H1 (cell line): ENCODE data around the gene RPL13A. TPM values are rescaled to one million over a fixed set of nuclear protein-coding genes. Genes with fewer than 3 reads are reported as not detected.

Source experiments
- CTCF ChIA-PET: fragments of 300-600 bp; sonication (Branson Sonifier 250); formaldehyde crosslinking; loops from one replicate; lab custom pipeline; 2021; ENCODE audit not compliant: partially characterized antibody; lab: Charles Lee
- POLR2A ChIA-PET: fragments of 300-600 bp; sonication (Branson Sonifier 250); formaldehyde crosslinking; loops from one replicate; lab custom pipeline; 2021; ENCODE audit warnings: inconsistent platforms; ENCODE audit not compliant: partially characterized antibody; lab: Charles Lee
- DNase-seq, 2 experiments: peaks; one replicate each; pipeline versions ENCODE4 v3.0.0 to v3.0.0-alpha.2; 2010 to 2022; ENCODE audit warnings: low spot score in 2 of 2, low read depth in 1 of 2, mixed read lengths in 1 of 2
- FAIRE-seq: peaks from 2 replicates; lab custom pipeline; 2011; peaks lifted over from hg19 to GRCh38; lab: Jason Lieb, UNC
- H2AFZ ChIP-seq: 2 replicates; pipeline ENCODE4 v1.8.1; 2012; ENCODE audit warnings: low read length, inconsistent platforms
- H2AK5ac ChIP-seq: 2 replicates; pipeline ENCODE4 v1.6.1; 2013; ENCODE audit warnings: low read depth, low read length
- H2BK120ac ChIP-seq: replicated peaks from 2 replicates; pipeline ENCODE3; 2013; ENCODE audit warnings: low read depth, low read length, inconsistent platforms
- H2BK12ac ChIP-seq: 2 replicates; pipeline ENCODE4 v1.6.1; 2013; ENCODE audit warnings: low read depth, low read length
- H2BK15ac ChIP-seq: 2 replicates; pipeline ENCODE4 v1.6.1; 2013; ENCODE audit warnings: low read length
- H2BK20ac ChIP-seq: 2 replicates; pipeline ENCODE4 v1.6.1; 2013; ENCODE audit warnings: low read length
- H2BK5ac ChIP-seq: 2 replicates; pipeline ENCODE4 v1.6.1; 2013; ENCODE audit warnings: low read depth, low read length
- H3K14ac ChIP-seq: 2 replicates; pipeline ENCODE4 v1.6.1; 2013; ENCODE audit warnings: inconsistent platforms; ENCODE audit not compliant: insufficient read length
- H3K18ac ChIP-seq: 2 replicates; pipeline ENCODE4 v1.6.1; 2013; ENCODE audit warnings: low read length; ENCODE audit errors: extremely low read depth
- H3K23ac ChIP-seq: 2 replicates; pipeline ENCODE4 v1.6.1; 2013; ENCODE audit warnings: inconsistent platforms; ENCODE audit not compliant: insufficient read length
- H3K23me2 ChIP-seq: 2 replicates; pipeline ENCODE4 v1.6.1; 2013; ENCODE audit warnings: low read depth, low read length
- H3K27ac ChIP-seq: 2 replicates; pipeline ENCODE4 v1.6.1; 2011; ENCODE audit warnings: low read depth, low read length, inconsistent platforms
- H3K27me3 ChIP-seq, 4 experiments: replicated peaks in 1 of 4; 1 replicate in 1 of 4; 2 replicates in 3 of 4; pipeline versions ENCODE4 v1.6.1 to v1.8.1; 2011 to 2013; ENCODE audit warnings: low read length in 3 of 4, mild to moderate bottlenecking in 3 of 4, inconsistent platforms in 2 of 4, mixed read lengths in 2 of 4, moderate library complexity in 1 of 4; ENCODE audit not compliant: control insufficient read depth in 3 of 4, insufficient read depth in 3 of 4; ENCODE audit errors: extremely low read depth in 1 of 4
- H3K36me3 ChIP-seq, 4 experiments: 2 replicates each; pipeline versions ENCODE4 v1.6.1 to v1.8.1; 2011 to 2013; ENCODE audit warnings: mild to moderate bottlenecking in 4 of 4, low read length in 3 of 4, moderate library complexity in 2 of 4, control low read depth in 1 of 4, inconsistent platforms in 1 of 4; ENCODE audit not compliant: insufficient read depth in 4 of 4, control insufficient read depth in 2 of 4
- H3K4ac ChIP-seq: replicated peaks from 2 replicates; pipeline ENCODE3; 2013; ENCODE audit warnings: low read length, low read depth, mixed read lengths, inconsistent platforms; ENCODE audit not compliant: insufficient read length
- H3K4me1 ChIP-seq, 4 experiments: replicated peaks in 1 of 4; 1 replicate in 1 of 4; 2 replicates in 3 of 4; pipeline versions ENCODE4 v1.6.1 to v1.8.1; 2011 to 2013; ENCODE audit warnings: low read length in 3 of 4, inconsistent platforms in 2 of 4, mixed read lengths in 1 of 4; ENCODE audit not compliant: insufficient read depth in 4 of 4, control insufficient read depth in 3 of 4
- H3K4me2 ChIP-seq, 2 experiments: 2 replicates each; pipeline versions ENCODE4 v1.6.1 to v1.8.1; 2011 to 2013; ENCODE audit warnings: low read depth in 2 of 2, low read length in 2 of 2, control low read depth in 1 of 2, inconsistent platforms in 1 of 2, mild to moderate bottlenecking in 1 of 2; ENCODE audit not compliant: insufficient read depth in 1 of 2
- H3K4me3 ChIP-seq, 4 experiments: fragments of 200-600, 300-600 bp in 1 of 4; sonication (generic), shearing (Covaris generic), sonication (Bioruptor Twin) in 1 of 4; 2 replicates each; pipeline versions ENCODE4 v1.5.1 to v1.8.1; 2011 to 2016; ENCODE audit warnings: low read length in 4 of 4, low read depth in 3 of 4, control low read depth in 2 of 4, inconsistent platforms in 2 of 4, mild to moderate bottlenecking in 2 of 4, mixed read lengths in 1 of 4, moderate library complexity in 1 of 4; ENCODE audit not compliant: insufficient read depth in 2 of 4; ENCODE audit errors: extremely low read depth in 1 of 4
- H3K56ac ChIP-seq: replicated peaks from 2 replicates; pipeline ENCODE3; 2013; ENCODE audit warnings: low read depth, mild to moderate bottlenecking, mixed read lengths, low read length, inconsistent platforms; ENCODE audit not compliant: insufficient read length
- H3K79me1 ChIP-seq: 2 replicates; pipeline ENCODE4 v1.6.1; 2013; ENCODE audit warnings: low read depth, low read length, control low read depth
- H3K79me2 ChIP-seq, 2 experiments: 2 replicates each; pipeline versions ENCODE4 v1.6.1 to v1.8.1; 2012 to 2013; ENCODE audit warnings: low read length in 2 of 2, mild to moderate bottlenecking in 2 of 2, inconsistent platforms in 1 of 2; ENCODE audit not compliant: insufficient read depth in 2 of 2, control insufficient read depth in 1 of 2
- H3K9ac ChIP-seq, 4 experiments: replicated peaks in 1 of 4; 1 replicate in 1 of 4; 2 replicates in 3 of 4; pipeline versions ENCODE4 v1.6.1 to v1.8.1; 2011 to 2013; ENCODE audit warnings: low read depth in 3 of 4, low read length in 3 of 4, control low read depth in 2 of 4, mild to moderate bottlenecking in 2 of 4, moderate library complexity in 2 of 4, inconsistent platforms in 1 of 4; ENCODE audit errors: extremely low read depth in 1 of 4
- H3K9me3 ChIP-seq, 2 experiments: 2 replicates each; pipeline versions ENCODE4 v1.6.1 to v1.8.1; 2012 to 2013; ENCODE audit warnings: mild to moderate bottlenecking in 2 of 2, moderate library complexity in 2 of 2, control low read depth in 1 of 2, inconsistent platforms in 1 of 2, low read depth in 1 of 2, low read length in 1 of 2, mixed read lengths in 1 of 2; ENCODE audit not compliant: insufficient read depth in 2 of 2
- H4K20me1 ChIP-seq, 2 experiments: replicated peaks in 1 of 2; 2 replicates each; pipeline versions ENCODE3 to v1.8.1; 2011 to 2013; ENCODE audit warnings: inconsistent platforms in 2 of 2, low read length in 2 of 2, mild to moderate bottlenecking in 1 of 2; ENCODE audit not compliant: insufficient read depth in 2 of 2, control insufficient read depth in 1 of 2
- H4K5ac ChIP-seq: 2 replicates; pipeline ENCODE4 v1.6.1; 2013; ENCODE audit warnings: low read length, low read depth, mixed read lengths, inconsistent platforms; ENCODE audit not compliant: insufficient read length
- H4K8ac ChIP-seq: 2 replicates; pipeline ENCODE4 v1.8.0; 2013; ENCODE audit warnings: mild to moderate bottlenecking, moderate library complexity, low read length, inconsistent platforms; ENCODE audit not compliant: insufficient read depth; ENCODE audit errors: extremely low read depth
- H4K91ac ChIP-seq: replicated peaks from 2 replicates; pipeline ENCODE3; 2013; ENCODE audit warnings: low read length, mixed read lengths, inconsistent platforms; ENCODE audit not compliant: insufficient read length
- BACH1 ChIP-seq: IDR thresholded peaks from 2 replicates; pipeline ENCODE4 v1.6.1; 2012; ENCODE audit warnings: low read length, improper control_type of control experiment
- EP300 ChIP-seq, 2 experiments: IDR thresholded peaks; 1 replicate in 1 of 2; 2 replicates in 1 of 2; pipeline ENCODE4 v1.6.1; 2011 to 2012; ENCODE audit warnings: low read depth in 2 of 2, low read length in 2 of 2, mild to moderate bottlenecking in 2 of 2, borderline replicate concordance in 1 of 2, inconsistent platforms in 1 of 2, moderate library complexity in 1 of 2
- KDM4A ChIP-seq: IDR thresholded peaks from one replicate; pipeline ENCODE4 v1.7.1; 2012; ENCODE audit warnings: low read depth, mild to moderate bottlenecking, moderate library complexity, low read length, inconsistent platforms; ENCODE audit not compliant: severe bottlenecking
- SAP30 ChIP-seq: fragments of 300-600 bp; sonication (generic); IDR thresholded peaks from 2 replicates; pipeline ENCODE4 v1.7.1; 2012; ENCODE audit warnings: low read length, moderate library complexity, mild to moderate bottlenecking, inconsistent platforms; ENCODE audit not compliant: insufficient read depth, insufficient replicate concordance
- SP1 ChIP-seq: IDR thresholded peaks from 2 replicates; pipeline ENCODE4 v1.6.1; 2011; ENCODE audit warnings: low read depth, low read length
- YY1 ChIP-seq: IDR thresholded peaks from 2 replicates; pipeline ENCODE4 v1.6.1; 2011; ENCODE audit warnings: low read depth, mild to moderate bottlenecking, low read length
- WGBS, 2 experiments: shearing (Covaris generic) in 1 of 2; methylation state at CpG; one replicate each; pipeline versions ENCODE4 v1.1.6 to v1.1.7; 2013 to 2015; ENCODE audit warnings: low lambda C conversion rate in 2 of 2, mixed read lengths in 2 of 2, inconsistent platforms in 1 of 2, low coverage in 1 of 2, missing lambda C conversion rate in 1 of 2; ENCODE audit not compliant: insufficient replicate concordance in 2 of 2, insufficient coverage in 1 of 2, insufficient read length in 1 of 2; ENCODE audit errors: extremely low coverage in 1 of 2, missing lambda C conversion rate in 1 of 2; 5-methylcytosine and 5-hydroxymethylcytosine counted together
- polyA plus RNA-seq, 7 experiments: library from polyadenylated mRNA; depleted of rRNA in 3 of 7; stranded (reverse) in 5 of 7; unstranded in 2 of 7; fragments of >200 nt in 5 of 7; fragments of 200-250 nt in 2 of 7; gene quantifications; 1 replicate in 5 of 7; 2 replicates in 1 of 7; 4 replicates in 1 of 7; pipeline versions ENCODE4 v1.2.1 to v1.2.3, GENCODE V29; 2011 to 2013; ENCODE audit warnings: missing spikeins in 2 of 7, mixed read lengths in 2 of 7
- total RNA-seq: library from RNA; stranded (reverse); fragmentation: NEBNext Ultra II Directional; extraction: Animal tissue kit (Norgen Biotek cat#: 25700); gene quantifications from 2 replicates; pipeline ENCODE4 v1.2.1, GENCODE V29; 2021
- TF ChIP-seq, protein P1 (sequence below), 3 experiments: IDR thresholded peaks; 1 replicate in 2 of 3; 2 replicates in 1 of 3; pipeline versions ENCODE4 v1.5.1 to v1.6.1; 2011; ENCODE audit warnings: low read length in 3 of 3, mild to moderate bottlenecking in 3 of 3, inconsistent platforms in 2 of 3, low read depth in 1 of 3, moderate library complexity in 1 of 3; ENCODE audit not compliant: insufficient read depth in 1 of 3; ENCODE audit errors: control extremely low read depth in 1 of 3

The RPL13A gene
- total and polyA plus RNA-seq, 2 of the 8 experiments (the other 6 are each of a cell fraction or from before 2014, with no cell fraction given), result 3,305 to 8,868 TPM

DNA sequence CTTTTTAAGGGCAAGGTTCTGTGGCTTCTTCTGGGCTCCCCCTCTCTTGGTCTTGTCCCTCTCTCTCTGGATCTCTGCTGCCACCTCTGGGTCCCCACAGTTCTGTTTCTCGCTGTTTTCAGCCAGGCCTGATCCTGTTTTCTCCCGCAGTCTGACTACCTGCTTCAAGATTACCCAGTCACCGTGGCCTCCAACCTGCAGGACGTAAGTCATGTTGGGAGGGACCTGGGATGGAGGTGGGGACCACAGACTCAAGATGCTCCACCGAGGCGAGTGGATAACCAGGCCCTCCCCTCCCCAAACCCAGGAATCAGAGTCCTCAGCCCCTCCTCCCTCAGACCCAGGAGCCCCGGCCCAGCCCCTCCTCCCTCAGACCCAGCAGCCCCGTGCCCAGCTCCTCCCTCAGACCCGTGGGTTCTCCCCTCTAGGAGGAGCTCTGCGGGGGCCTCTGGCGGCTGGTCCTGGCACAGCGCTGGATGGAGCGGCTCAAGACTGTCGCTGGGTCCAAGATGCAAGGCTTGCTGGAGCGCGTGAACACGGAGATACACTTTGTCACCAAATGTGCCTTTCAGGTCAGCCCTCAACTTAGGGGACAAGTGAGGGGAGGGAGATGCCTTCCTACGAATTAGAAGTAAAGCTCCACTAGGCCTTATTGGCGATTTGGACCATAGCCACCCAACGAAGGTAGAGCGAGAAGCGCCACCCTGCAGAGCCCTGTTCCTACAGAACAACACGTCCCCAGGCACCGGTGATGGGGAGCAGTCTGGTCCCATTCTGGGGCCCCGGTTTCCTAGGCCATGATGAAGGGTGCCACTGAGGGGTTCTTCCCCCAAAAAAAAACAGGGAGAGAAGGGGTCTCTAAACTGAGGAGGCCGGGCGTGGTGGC lies 11.2 kb upstream of the RPL13A start:
- ChIA-PET POLR2A (interaction anchor here (0.6 to 5.1 kb wide), 7 partner anchors 10 to 85 kb away, joined by 3 to 138 read pairs (median 3); partner anchors contain the start of genes ALDH16A1, PIH1D1, RPL13A and RPS11), CTCF (interaction anchor here (0.6 to 4.7 kb wide), 25 partner anchors 9 to 1167 kb away, joined by 3 to 20 read pairs (median 4); partner anchors contain the start of genes PIH1D1 and RPS11)
- Histone ChIP-seq H3K27me3 (peaks cover 0 to 5% (median 0%) of the 10 kb centered on the region in 4 experiments; a peak in 4 of 7 replicates), H2BK120ac (no peak overlapping the region), H4K5ac (no peak overlapping the region), H3K4me3 (peak overlapping the region in 1 of 4 experiments; percentile 41; a peak in 2 of 8 replicates), H3K23ac (no peak overlapping the region), H3K79me2 (no peaks in the 10 kb centered on the region), H3K18ac (no peak overlapping the region), H2AK5ac (no peak overlapping the region), H3K27ac (no peak overlapping the region), H4K20me1 (no peaks in the 10 kb centered on the region), H2BK15ac (peak overlapping the region; percentile 89; the same call in 1 of the 2 replicates), H3K9ac (no peak overlapping the region), H3K79me1 (no peaks in the 10 kb centered on the region), H2BK20ac (0 out of 2 replicates have a peak overlapping the region, but pooled peaks have one; percentile 23), H3K9me3 (no peaks in the 10 kb centered on the region), H3K4me2 (peak overlapping the region; percentile 58 to 59), H3K56ac (no peak overlapping the region), H2AFZ (peak overlapping the region; percentile 86; the same call in 1 of the 2 replicates), H3K23me2 (no peaks in the 10 kb centered on the region; the same call in 1 of the 2 replicates), H4K8ac (peak overlapping the region; percentile 71), H2BK12ac (no peak overlapping the region; the same call in 1 of the 2 replicates), H3K4ac (no peak overlapping the region), H2BK5ac (no peak overlapping the region), H3K36me3 (no peaks in the 10 kb centered on the region), H3K4me1 (0 out of 7 replicates have a peak, but pooled peaks cover 0 to 5% (median 0%) of the 10 kb centered on the region in 4 experiments), H4K91ac (peak overlapping the region; percentile 63), H3K14ac (no peak overlapping the region)
- 48% methylated on average over 21 of the region's 27 CpGs; no CpG with 5 or more reads in 1 of the 2 experiments for WGBS, 2 experiments
- peak in 1 of 2 experiments; percentile 93 for DNase-seq
- FAIRE-seq, result no peak
- TF ChIP-seq BACH1 (0 out of 2 replicates have a peak, but pooled peaks have one; percentile 7), SAP30 (no peak), YY1 (0 out of 2 replicates have a peak, but pooled peaks have one; percentile 28), KDM4A (peak; percentile 16), EP300 (IDR thresholded peaks at IDR 0.05; ENCODE audit: borderline replicate concordance in 1 of 2, low read depth in 2 of 2, low read length in 2 of 2) (peak in 1 of 2 experiments; percentile 49; a peak in 1 of 3 replicates), SP1 (peak; percentile 20; the same call in 1 of the 2 replicates)
- TF ChIP-seq, protein P1, sequence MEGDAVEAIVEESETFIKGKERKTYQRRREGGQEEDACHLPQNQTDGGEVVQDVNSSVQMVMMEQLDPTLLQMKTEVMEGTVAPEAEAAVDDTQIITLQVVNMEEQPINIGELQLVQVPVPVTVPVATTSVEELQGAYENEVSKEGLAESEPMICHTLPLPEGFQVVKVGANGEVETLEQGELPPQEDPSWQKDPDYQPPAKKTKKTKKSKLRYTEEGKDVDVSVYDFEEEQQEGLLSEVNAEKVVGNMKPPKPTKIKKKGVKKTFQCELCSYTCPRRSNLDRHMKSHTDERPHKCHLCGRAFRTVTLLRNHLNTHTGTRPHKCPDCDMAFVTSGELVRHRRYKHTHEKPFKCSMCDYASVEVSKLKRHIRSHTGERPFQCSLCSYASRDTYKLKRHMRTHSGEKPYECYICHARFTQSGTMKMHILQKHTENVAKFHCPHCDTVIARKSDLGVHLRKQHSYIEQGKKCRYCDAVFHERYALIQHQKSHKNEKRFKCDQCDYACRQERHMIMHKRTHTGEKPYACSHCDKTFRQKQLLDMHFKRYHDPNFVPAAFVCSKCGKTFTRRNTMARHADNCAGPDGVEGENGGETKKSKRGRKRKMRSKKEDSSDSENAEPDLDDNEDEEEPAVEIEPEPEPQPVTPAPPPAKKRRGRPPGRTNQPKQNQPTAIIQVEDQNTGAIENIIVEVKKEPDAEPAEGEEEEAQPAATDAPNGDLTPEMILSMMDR (IDR thresholded peaks at IDR 0.05; ENCODE audit: control extremely low read depth in 1 of 3, insufficient read depth in 1 of 3, low read depth in 1 of 3, low read length in 3 of 3), result peak; percentile 77 to 87 (median 82)
